Activated gamma-delta T cell treated with Interleukin-2 at 50 U/mL for 16 hours (primary cell): ENCODE measurements around the gene ADGRF5.
A peak's percentile ranks its signal among the peaks of the same experiment; 100 is the strongest.
"Not testable (repeated sequence)": the region's sequence is repeated elsewhere in the genome, so short reads cannot be mapped to it uniquely, and the experiment has no call there.

Experiments
- DNase-seq: peaks from one replicate; pipeline ENCODE4 v3.0.0-alpha.2; 2020

The ADGRF5 gene

GRCh38 chr6:46882645-46883044, 39.1 kb downstream of the ADGRF5 start:
- DNase-seq, result no peak

GRCh38 chr6:46879003-46879402, 42.7 kb downstream of the ADGRF5 start:
- no peak for DNase-seq

DNA sequence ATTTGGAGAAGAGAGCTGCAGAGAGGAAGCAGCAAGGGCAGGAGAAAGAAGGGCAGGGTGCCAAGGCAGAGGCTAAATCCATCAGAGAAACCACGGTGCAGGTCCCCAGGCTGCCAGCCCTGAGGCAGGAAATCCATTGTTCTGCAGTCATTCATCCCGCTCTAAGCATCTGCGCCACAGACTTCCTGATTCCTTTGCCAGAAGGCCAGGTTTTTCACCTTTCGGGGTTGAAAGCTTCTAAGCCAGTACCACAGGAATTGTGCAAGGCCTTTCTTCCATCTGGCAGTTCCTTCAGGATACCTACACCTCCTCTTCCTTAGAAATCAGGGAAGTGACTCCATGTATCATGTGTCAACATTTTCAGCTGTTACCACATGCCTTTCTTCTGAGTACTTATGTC, 45.6 kb downstream of the ADGRF5 start:
- DNase-seq, result no peak

GRCh38 chr6:46867411-46867810, 54.3 kb downstream of the ADGRF5 start:
- no peak for DNase-seq

- no peak for DNase-seq
Measured at GRCh38 chr6:46865221-46865620, 56.5 kb downstream of the ADGRF5 start.

- no peak for DNase-seq
Measured at GRCh38 chr6:46863791-46864190, 57.9 kb downstream of the ADGRF5 start.

DNA sequence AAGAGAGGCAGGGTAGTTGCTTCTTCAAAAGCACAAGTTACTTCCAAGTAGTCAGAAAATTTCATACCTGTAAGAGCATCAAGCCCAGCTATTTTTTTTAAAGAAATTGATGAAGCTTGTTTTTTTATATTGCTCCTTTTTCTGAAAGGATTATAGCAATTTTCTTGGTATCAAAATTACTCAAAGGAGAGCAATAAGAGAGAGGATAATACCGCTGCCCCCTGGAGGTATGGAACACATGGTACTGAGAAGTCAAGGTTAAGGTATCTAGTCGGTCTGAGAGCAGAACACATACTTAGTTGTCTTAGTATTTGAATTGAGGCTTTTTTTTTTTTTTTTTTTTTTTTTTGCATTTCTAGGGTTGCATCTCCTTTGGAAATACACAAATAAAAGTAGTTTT, 59.4 kb downstream of the ADGRF5 start:
- no peak for DNase-seq

- DNase-seq, result peak; percentile 11
Measured at GRCh38 chr6:46855966-46856365, 65.8 kb downstream of the ADGRF5 start.

DNA sequence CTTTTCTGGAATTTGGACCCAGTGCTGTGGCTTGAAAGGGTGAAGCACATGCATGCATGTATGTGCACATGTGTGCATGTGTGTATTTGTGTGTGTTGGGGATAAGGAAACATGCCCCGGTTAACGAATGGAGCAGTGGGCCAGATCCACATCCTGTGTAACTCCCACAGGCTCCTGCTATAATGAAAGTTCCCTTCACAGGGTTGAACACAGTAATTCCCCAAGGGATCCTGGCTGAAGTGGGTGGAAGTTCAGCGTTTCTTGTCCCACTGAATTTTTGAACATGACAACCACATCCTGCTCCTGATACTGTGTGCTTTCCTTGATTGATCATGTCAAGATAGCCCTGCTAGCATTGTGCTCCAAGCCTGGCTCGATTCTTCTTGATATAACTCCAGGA, 70.2 kb downstream of the ADGRF5 start:
- DNase-seq, result not testable (repeated sequence)

DNA sequence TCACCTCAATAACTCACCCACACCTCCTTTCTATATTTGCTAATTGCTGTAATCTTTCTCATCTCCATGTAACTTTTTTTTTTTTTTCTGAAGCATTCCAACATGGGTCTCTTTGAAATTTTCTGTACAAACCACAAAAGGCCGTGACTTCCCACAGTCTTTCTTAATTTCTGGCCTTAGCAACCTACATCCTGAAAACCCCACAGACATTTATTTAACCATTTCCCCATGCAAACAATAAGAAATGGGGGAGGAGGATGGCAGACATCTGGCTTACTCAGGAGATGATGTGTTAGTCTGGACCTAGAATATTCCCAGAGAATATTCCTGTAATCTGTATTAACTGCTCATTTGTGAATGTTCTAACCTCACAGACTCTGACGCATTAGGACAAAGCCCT, 70.9 kb downstream of the ADGRF5 start:
- no peak for DNase-seq

GRCh38 chr6:46849361-46849690, 72.4 kb downstream of the ADGRF5 start:
- DNase-seq, result no peak

DNA sequence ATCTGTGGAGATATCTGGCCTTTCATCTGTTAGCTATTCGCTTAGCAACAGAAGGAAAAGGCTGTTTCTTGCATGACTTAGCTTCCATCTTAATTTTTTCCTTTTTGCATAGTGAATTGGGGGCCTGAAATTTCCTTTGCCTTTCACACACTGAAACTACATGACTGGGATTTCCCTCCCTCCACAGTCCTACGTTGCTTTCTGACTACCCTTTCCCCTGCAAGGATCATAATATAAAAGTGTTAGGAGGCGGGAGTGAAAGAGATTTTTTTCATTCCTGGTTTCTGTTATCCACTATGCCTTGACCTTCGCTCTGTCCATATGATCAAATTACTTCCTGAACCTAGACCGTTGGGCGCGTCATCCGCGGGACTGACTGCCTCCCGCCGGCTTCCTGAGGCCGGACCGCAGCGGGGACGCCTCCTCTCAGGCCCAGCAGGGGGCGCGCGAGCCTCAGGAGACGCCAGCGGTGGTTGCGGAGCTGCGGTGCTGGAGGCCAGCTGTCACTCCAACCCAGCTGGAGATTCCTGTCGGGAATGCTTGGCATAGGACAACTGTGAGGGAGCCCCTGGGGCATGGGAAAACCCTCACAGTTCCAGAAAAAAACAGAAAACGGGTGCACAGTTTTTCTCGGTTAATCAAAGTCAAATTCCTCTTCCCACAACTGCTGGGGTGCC, 72.9 kb downstream of the ADGRF5 start:
- peak; percentile 49 for DNase-seq

DNA sequence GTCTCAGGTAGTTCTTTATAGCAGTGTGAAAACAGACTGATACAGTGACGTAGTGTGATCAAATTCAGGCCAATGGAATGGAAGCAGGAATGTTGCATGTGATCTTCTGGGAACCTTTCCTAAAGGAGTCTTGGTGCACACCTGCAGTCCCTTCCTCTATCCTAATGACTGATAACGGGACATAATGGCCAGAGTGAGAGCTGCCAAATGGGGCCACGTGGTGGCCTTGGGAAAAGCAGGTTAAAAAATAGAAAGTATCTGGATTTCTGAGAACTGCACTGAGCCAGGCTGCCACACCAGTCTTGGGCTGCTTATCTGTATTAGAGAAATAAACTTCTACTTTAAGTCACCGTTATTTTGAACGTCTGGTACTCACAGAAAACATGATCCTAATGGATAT, 76.6 kb downstream of the ADGRF5 start:
- DNase-seq, result no peak

GRCh38 chr6:46842252-46842846, 79.4 kb downstream of the ADGRF5 start:
- not testable (repeated sequence) for DNase-seq

GRCh38 chr6:46838033-46838432, 83.7 kb downstream of the ADGRF5 start:
- DNase-seq, result no peak

GRCh38 chr6:46834991-46835390, 86.7 kb downstream of the ADGRF5 start:
- DNase-seq, result not testable (repeated sequence)

GRCh38 chr6:46834257-46834916, 87.4 kb downstream of the ADGRF5 start:
- DNase-seq, result not testable (repeated sequence)

GRCh38 chr6:46832816-46833215, 88.9 kb downstream of the ADGRF5 start:
- no peak for DNase-seq

DNA sequence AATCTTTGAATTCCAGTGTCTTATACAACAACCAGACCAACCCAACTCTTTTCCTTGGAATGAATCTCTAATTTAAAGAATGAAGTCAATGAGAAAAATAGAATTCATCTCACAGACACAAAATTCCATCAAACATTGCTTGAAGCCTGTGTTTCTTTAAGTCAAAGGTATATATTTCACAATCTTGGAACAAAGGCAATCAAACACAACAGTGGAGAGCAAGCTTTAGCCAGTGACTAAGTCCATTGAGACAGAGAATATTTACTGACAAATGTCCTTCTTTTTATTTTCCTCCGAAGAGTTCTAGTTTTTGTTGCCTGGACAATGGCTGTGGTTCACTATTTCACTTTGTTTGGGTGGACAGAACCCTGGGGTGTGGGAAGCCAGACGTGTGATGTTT, 92.8 kb downstream of the ADGRF5 start:
- DNase-seq, result no peak

DNA sequence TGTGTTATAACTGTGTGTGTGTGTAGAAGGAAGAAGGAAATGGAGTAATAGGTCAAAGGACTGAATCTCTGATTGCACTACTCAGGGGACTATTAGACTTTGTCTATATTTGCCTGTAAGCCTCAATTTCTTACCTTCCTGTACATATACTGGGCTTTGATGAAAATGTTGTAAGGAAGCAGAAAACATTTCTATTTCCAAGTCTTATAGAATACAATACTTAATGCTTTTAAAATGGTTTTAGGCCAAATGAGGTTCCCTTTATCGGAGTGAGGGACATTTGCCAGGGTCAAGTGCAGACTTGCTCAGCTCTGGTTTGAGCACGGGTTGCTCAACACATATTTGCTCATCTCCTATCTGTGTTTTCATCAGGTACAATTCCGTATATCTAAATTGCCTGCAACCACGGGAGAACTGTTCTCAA, 100.3 kb downstream of the ADGRF5 start:
- no peak for DNase-seq

- no peak for DNase-seq
Measured at GRCh38 chr6:46819561-46819960, 102.2 kb downstream of the ADGRF5 start.

DNA sequence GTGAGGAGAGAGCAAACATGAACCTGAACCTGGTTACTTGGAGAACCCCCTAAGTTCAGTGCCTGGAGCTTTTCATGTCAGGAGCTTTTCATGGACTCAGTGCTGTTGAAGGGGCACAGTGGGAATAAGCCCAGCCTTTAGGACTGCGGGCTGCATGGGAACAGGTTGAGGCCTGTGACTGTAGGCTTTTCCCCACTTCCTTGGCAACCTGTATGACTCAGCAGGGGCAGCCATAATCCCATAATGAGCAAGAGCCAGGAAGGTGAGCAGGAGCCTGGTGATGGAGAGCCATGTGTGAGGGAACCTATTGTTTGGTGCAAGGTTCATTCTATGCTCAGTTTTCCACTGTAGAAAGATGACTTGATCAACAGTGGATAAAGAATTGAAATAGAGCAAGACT, 105.1 kb downstream of the ADGRF5 start:
- DNase-seq, result no peak

DNA sequence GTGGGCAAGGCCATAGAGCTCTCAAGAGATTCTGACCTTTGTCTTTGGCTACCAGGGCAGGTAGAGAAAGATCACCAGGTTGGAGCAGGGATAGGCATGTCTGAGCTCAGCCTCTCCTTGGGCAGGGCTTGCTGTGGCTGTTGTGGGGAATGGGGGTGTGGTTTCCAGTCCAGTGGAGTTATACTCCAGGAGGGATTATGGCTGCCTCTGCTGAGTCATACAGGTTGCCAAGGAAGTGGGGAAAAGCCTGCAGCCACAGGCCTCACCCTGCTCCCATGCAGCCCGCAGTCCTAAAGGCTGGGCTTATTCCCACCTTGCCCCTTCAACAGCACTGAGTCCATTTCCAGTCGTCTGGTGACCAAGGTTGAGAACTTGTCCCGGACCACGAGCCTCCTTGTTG, 106.6 kb downstream of the ADGRF5 start:
- DNase-seq, result no peak

- no peak for DNase-seq
Measured at GRCh38 chr6:46808806-46809205, 112.9 kb downstream of the ADGRF5 start.
